Choroid plexus epithelial cell (primary cell): ENCODE measurements around the gene KDM4C.

ENCODE experiments used
- DNase-seq: peaks from one replicate; pipeline ENCODE4 v3.0.0-alpha.2; 2010; ENCODE audit warnings: low read depth
- H3K4me3 ChIP-seq: 2 replicates; pipeline ENCODE4 v1.5.1; 2011; ENCODE audit warnings: low read depth, mild to moderate bottlenecking, control low read depth, low read length, moderate library complexity
- TF ChIP-seq, protein P1 (sequence below): conservative IDR thresholded peaks from 2 replicates; pipeline ENCODE4 v1.5.1; 2011; ENCODE audit warnings: low read depth, mild to moderate bottlenecking, control low read depth, inconsistent platforms, low read length, moderate library complexity

The KDM4C gene

DNA sequence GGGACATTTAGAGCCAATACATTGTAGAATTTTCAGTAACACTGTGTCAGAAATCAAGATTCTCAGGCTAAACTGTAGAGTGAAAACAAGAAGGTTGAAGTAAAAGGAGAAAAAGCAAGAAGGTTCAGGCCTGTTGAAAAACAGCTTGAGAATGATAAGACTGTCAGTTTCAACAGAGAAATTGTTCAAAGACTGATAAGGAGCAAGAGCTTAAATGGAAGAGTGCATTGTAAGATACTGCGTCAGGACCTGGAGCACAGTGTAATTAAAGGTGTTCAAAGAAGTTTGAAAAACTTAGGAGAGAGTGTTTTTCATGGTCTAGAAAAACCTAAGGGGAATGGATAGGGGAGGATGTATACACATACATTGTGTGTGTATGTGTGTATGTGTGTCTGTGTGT is 408.3 kb downstream of the KDM4C start:
- no peak overlapping the region for H3K4me3 ChIP-seq
- no peak for DNase-seq
- TF ChIP-seq, protein P1, sequence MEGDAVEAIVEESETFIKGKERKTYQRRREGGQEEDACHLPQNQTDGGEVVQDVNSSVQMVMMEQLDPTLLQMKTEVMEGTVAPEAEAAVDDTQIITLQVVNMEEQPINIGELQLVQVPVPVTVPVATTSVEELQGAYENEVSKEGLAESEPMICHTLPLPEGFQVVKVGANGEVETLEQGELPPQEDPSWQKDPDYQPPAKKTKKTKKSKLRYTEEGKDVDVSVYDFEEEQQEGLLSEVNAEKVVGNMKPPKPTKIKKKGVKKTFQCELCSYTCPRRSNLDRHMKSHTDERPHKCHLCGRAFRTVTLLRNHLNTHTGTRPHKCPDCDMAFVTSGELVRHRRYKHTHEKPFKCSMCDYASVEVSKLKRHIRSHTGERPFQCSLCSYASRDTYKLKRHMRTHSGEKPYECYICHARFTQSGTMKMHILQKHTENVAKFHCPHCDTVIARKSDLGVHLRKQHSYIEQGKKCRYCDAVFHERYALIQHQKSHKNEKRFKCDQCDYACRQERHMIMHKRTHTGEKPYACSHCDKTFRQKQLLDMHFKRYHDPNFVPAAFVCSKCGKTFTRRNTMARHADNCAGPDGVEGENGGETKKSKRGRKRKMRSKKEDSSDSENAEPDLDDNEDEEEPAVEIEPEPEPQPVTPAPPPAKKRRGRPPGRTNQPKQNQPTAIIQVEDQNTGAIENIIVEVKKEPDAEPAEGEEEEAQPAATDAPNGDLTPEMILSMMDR: no peak

DNA sequence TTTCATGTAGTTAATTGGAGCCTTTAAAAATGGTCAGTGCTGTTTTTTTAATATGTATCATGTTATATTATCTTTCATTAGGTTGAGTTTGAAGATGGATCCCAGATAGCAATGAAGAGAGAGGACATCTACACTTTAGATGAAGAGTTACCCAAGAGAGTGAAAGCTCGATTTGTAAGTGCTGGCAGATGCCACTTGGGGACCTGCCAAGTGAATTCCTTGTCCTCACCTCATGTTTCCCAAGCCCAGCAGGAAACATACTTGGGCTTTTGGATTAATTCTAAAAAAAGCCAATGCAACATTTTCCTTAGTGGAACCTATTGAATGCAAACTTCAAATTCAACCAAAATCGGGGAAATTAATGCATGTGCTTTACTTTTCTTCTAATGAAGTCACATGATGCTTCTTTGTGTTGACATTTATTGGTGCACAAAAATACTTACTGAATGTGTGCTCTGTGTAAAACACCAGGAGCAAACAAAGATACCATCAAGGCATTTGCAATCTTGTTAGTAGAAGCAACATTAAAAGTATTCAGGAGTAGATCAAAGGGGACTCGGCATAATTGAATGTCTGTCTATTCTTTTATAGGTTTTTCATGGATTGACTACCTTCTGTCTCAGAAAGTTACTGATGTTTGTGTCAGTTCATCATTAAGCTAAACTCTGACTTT is 412.1 kb downstream of the KDM4C start:
- TF ChIP-seq, protein P1: no peak
- no peak overlapping the region for H3K4me3 ChIP-seq
- peak; percentile 67 for DNase-seq

DNA sequence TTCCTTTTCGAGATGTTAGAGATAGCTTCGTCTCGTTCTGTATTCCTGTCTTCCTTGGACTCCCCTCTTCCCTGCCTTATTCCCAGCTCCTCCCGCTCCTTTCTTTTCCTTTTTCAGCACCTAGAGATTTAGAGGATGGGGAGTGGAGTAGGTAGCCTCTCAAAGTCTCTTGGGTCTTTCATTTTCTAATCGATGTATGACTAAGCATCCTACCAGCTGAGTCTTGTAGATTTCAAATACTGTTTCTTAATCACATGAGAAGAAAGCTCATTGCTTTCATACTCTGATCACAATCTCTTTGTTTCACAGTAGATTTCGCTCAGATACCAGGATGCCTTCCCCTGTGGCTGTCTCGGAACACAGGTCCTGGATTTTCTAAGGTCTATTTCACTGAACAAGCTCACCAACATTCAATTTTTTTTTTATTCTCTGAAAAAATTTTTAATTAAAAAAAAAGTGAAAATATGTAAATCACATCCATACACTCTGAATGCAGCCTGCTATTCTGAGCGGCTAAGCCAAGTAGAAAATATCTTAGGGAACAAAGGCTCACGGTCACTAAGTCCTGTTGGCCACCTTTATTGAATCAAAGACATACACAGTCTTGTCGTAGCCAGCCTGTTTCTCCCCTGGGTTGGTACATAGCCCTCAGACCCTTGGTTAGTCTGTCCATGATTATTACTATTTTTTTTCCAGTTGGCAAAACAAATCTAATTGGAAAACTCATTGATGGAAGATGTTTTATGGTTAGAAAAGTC is 413.8 kb downstream of the KDM4C start:
- no peak for DNase-seq
- H3K4me3 ChIP-seq: no peak overlapping the region
- TF ChIP-seq, protein P1: no peak

DNA sequence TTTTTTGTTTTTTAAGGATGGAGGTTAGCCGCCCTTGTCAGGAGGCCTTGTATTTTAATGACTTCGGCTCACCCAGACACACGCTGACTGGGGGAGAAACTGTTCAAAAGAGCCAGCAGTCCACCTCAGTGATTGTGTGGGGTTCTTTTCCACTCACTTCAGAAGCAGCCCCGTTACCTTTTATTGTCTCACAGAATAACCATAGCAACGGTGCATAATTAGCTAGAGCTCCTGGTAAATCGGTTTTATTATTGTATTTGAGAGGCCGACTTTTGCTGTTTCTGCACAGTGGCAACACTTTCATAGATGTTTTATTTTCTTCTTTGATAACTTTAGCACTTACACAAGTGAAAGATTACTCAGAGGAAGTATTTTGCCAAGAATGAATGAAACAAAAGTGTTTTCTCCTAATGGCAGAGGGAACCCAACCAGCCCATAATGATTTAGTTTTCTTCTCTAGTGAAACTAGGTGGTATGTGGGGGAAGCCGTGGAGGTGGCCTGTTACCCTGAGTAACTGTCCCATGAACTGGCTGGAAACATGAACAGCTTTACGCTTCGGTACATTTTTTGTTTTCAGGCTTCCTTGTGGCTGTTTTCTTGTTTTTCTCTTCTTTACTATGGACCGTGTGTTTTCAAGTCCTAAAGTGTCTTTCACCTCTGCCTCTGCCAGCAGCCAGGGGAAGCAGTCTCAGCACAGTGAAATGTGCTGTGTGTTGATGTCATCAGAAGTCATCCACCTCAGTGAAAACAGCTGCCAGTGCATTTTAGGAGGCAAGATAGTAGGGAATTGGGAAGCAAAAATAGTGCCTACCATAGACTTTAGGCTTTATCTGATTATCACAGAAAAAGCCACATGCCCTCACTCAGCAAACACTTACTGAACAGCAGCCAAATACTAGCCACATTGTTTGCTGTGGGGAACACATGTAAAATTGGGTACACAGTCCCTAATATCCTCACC is 414.7 kb downstream of the KDM4C start:
- no peak overlapping the region for H3K4me3 ChIP-seq
- TF ChIP-seq, protein P1: no peak
- DNase-seq: peak; percentile 33

- DNase-seq: no peak
- H3K4me3 ChIP-seq: no peak overlapping the region
- TF ChIP-seq, protein P1: no peak
These were observed 415.4 kb downstream of the KDM4C start for GRCh38 chr9:7173139-7173538.

DNA sequence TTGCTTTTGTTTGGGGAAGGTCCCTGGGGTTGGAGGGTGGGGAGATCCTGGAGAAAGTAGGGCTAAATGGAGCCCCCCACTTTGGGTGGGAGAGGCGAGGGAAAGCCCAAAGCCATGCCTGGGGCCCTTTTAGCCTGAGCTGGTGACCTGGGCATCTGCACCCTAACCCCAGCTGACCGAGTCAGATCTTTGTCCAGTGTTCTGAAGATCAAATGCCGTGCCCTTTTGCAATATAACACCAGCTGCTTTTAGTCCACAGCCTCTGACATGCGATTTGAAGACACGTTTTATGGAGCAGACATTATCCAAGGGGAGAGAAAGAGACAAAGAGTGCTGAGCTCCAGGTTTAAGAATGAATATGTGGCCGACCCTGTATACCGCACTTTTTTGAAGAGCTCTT is 416.5 kb downstream of the KDM4C start:
- no peak for DNase-seq
- TF ChIP-seq, protein P1: no peak
- H3K4me3 ChIP-seq: no peak overlapping the region
